GM21381 (cell line): ENCODE data around the gene COL6A1.
"Not testable (repeated sequence)": the region's sequence is repeated elsewhere in the genome, so short reads cannot be mapped to it uniquely, and the experiment has no call there.

Experiments used
- ATAC-seq: cut with Tn5 transposase; IDR thresholded peaks from one replicate; pipeline ENCODE4 v1.9.1; 2021; ENCODE audit warnings: mild to moderate bottlenecking, moderate library complexity; ENCODE audit not compliant: unreplicated experiment

The COL6A1 gene

GRCh38 chr21:46003575-46004007 is 22.0 kb downstream of the COL6A1 start:
- no peak for ATAC-seq

GRCh38 chr21:46004168-46004861 is 22.7 kb downstream of the COL6A1 start:
- no peak for ATAC-seq

GRCh38 chr21:46005081-46005480 is 23.5 kb downstream of the COL6A1 start:
- ATAC-seq = no peak

GRCh38 chr21:46005481-46005881 is 23.9 kb downstream of the COL6A1 start:
- no peak for ATAC-seq

GRCh38 chr21:46005894-46006546 is 24.4 kb downstream of the COL6A1 start:
- not testable (repeated sequence) for ATAC-seq

- ATAC-seq = no peak
These were observed 25.2 kb downstream of the COL6A1 start for GRCh38 chr21:46006547-46007491.

GRCh38 chr21:46007492-46007868 is 25.9 kb downstream of the COL6A1 start:
- ATAC-seq = no peak

GRCh38 chr21:46008893-46009621 is 27.5 kb downstream of the COL6A1 start:
- ATAC-seq = no peak

- no peak for ATAC-seq
These were observed 28.6 kb downstream of the COL6A1 start for GRCh38 chr21:46009951-46010705.

GRCh38 chr21:46011267-46011967 is 29.8 kb downstream of the COL6A1 start:
- ATAC-seq = no peak

- ATAC-seq = no peak
These were observed 30.6 kb downstream of the COL6A1 start for GRCh38 chr21:46012154-46012553.

- no peak for ATAC-seq
These were observed 33.3 kb downstream of the COL6A1 start for GRCh38 chr21:46014828-46015227.

- no peak for ATAC-seq
These were observed 35.6 kb downstream of the COL6A1 start for GRCh38 chr21:46017148-46017547.

GRCh38 chr21:46017695-46018094 is 36.1 kb downstream of the COL6A1 start:
- ATAC-seq = no peak

GRCh38 chr21:46018615-46019014 is 37.0 kb downstream of the COL6A1 start:
- no peak for ATAC-seq

- ATAC-seq = no peak
These were observed 39.0 kb downstream of the COL6A1 start for GRCh38 chr21:46020581-46020980.

GRCh38 chr21:46021398-46021797 is 39.8 kb downstream of the COL6A1 start:
- ATAC-seq = no peak

GRCh38 chr21:46021978-46022544 is 40.5 kb downstream of the COL6A1 start:
- ATAC-seq = no peak
